Sigmoid colon (tissue), 4 donors: ENCODE measurements around the gene DNAJA3.

Source experiments
- CTCF ChIP-seq, 4 experiments: fragments of 450-650 bp in 3 of 4; fragments of 200-600 bp in 1 of 4; IDR thresholded peaks; one replicate each; pipeline ENCODE4 v1.5.1; 2016 to 2019; ENCODE audit warnings: antibody characterized with exemption in 4 of 4, mild to moderate bottlenecking in 3 of 4, moderate library complexity in 2 of 4
- EP300 ChIP-seq, 4 donors: sonication (generic); formaldehyde crosslinking; IDR thresholded peaks; one replicate each; pipeline ENCODE4 v1.6.1; 2017; ENCODE audit warnings: antibody characterized with exemption in 4 of 4
- POLR2AphosphoS5 ChIP-seq, 4 donors: sonication (generic); formaldehyde crosslinking; IDR thresholded peaks; one replicate each; pipeline ENCODE4 v1.6.1; 2017; ENCODE audit warnings: antibody characterized with exemption in 4 of 4

GRCh38 chr16:4481963-4482362, 56.3 kb downstream of the DNAJA3 start:
- TF ChIP-seq CTCF (IDR thresholded peaks at IDR 0.05) (no peak), POLR2AphosphoS5 (IDR thresholded peaks at IDR 0.05) (no peak), EP300 (IDR thresholded peaks at IDR 0.05) (no peak)
